ENCODE data around the gene FGB.

- TF ChIP-seq MAX (IDR thresholded peaks at IDR 0.05) (no peak), NFIC (IDR thresholded peaks at IDR 0.05) (no peak)
Observed at GRCh38 chr4:154574311-154574710, 11.5 kb downstream of the FGB start.
